MM.1S (cell line): ENCODE results near the gene DAAM1.

Source experiments
- DNase-seq: peaks from one replicate; pipeline ENCODE4 v3.0.0-alpha.2; 2015
- H2AFZ ChIP-seq: fragments of 300-600 bp; sonication (generic); 2 replicates; pipeline ENCODE4 v1.6.0; 2016; ENCODE audit warnings: antibody characterized with exemption, low read length
- H3F3A ChIP-seq: fragments of 300-600 bp; sonication (generic); 2 replicates; pipeline ENCODE4 v1.6.1; 2016; ENCODE audit warnings: mild to moderate bottlenecking, antibody characterized with exemption, low read length, moderate library complexity, mixed read lengths; ENCODE audit not compliant: insufficient read depth
- H3K27ac ChIP-seq: fragments of 300-600 bp; sonication (generic); 2 replicates; pipeline ENCODE4 v1.5.1; 2016; ENCODE audit warnings: mild to moderate bottlenecking, low read length
- H3K27me3 ChIP-seq: fragments of 300-600 bp; sonication (generic); replicated peaks from 2 replicates; pipeline ENCODE4 v1.6.0; 2016; ENCODE audit warnings: low read length; ENCODE audit not compliant: insufficient read depth
- H3K36me3 ChIP-seq: fragments of 300-600 bp; sonication (generic); replicated peaks from 2 replicates; pipeline ENCODE4 v1.6.1; 2016; ENCODE audit warnings: mild to moderate bottlenecking, low read length, mixed read lengths; ENCODE audit not compliant: insufficient read depth
- H3K4me1 ChIP-seq: fragments of 300-600 bp; sonication (generic); 2 replicates; pipeline ENCODE4 v1.6.1; 2016; ENCODE audit warnings: low read length, mixed read lengths
- H3K4me2 ChIP-seq: fragments of 300-600 bp; sonication (generic); 2 replicates; pipeline ENCODE4 v1.6.0; 2016; ENCODE audit warnings: low read depth, low read length
- H3K4me3 ChIP-seq: fragments of 300-600 bp; sonication (generic); 2 replicates; pipeline ENCODE4 v1.5.1; 2016; ENCODE audit warnings: low read length, mixed read lengths
- H3K79me2 ChIP-seq: fragments of 300-600 bp; sonication (generic); 2 replicates; pipeline ENCODE4 v1.6.1; 2016; ENCODE audit warnings: mixed run types, low read length, mixed read lengths
- H3K9ac ChIP-seq: fragments of 300-600 bp; sonication (generic); 2 replicates; pipeline ENCODE4 v1.6.1; 2016; ENCODE audit warnings: low read length, mixed read lengths
- H3K9me2 ChIP-seq: fragments of 300-600 bp; sonication (generic); replicated peaks from 2 replicates; pipeline ENCODE4 v1.6.1; 2016; ENCODE audit warnings: mild to moderate bottlenecking, low read length, mixed read lengths; ENCODE audit not compliant: insufficient read depth
- H3K9me3 ChIP-seq: fragments of 300-600 bp; sonication (generic); replicated peaks from 2 replicates; pipeline ENCODE4 v1.6.1; 2016; ENCODE audit warnings: mild to moderate bottlenecking, low read length, mixed read lengths; ENCODE audit not compliant: insufficient read depth
- H4K20me1 ChIP-seq: fragments of 300-600 bp; sonication (generic); 2 replicates; pipeline ENCODE4 v1.6.1; 2016; ENCODE audit warnings: mild to moderate bottlenecking, low read length, moderate library complexity, mixed read lengths; ENCODE audit not compliant: insufficient read depth
- EZH2 ChIP-seq: fragments of 300-600 bp; sonication (generic); optimal IDR thresholded peaks from 2 replicates; pipeline ENCODE3; 2017; ENCODE audit warnings: low read depth, mild to moderate bottlenecking, antibody characterized with exemption, low read length, mixed read lengths
- EZH2phosphoT487 ChIP-seq: fragments of 300-600 bp; sonication (generic); IDR thresholded peaks from 2 replicates; pipeline ENCODE4 v1.6.1; 2018; ENCODE audit warnings: antibody characterized with exemption, low read length
- TF ChIP-seq, protein P1 (sequence below): fragments of 300-600 bp; sonication (generic); IDR thresholded peaks from 2 replicates; pipeline ENCODE4 v1.5.1; 2016; ENCODE audit warnings: antibody characterized with exemption, low read length, mixed read lengths

The DAAM1 gene

DNA sequence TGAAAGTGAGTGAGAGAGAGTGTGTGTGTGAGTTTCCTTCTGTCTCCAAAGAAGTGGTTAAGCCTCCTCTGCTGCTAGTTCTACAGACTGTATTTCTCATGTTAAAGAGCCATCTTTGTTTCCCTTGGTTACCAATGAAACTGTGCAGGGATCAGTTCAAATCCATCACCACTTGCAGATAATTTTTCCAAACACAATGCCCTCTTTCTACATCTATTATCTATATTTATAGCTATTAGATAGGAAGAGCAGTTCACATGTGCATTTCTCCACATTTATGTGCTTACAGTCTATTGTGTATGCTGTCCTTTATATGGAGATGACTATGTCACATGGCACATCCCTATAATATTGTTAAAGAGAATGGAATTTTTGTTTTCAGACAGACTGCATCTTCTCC, 2.2 kb upstream of the DAAM1 start:
- Histone ChIP-seq H3K27ac (no peak overlapping the region), H3K36me3 (no peaks in the 10 kb centered on the region), H2AFZ (no peak overlapping the region), H4K20me1 (no peaks in the 10 kb centered on the region), H3K4me2 (no peak overlapping the region), H3K9ac (no peak overlapping the region), H3K9me3 (no peaks in the 10 kb centered on the region), H3K4me3 (no peak overlapping the region), H3K27me3 (no peaks in the 10 kb centered on the region), H3K79me2 (peaks cover 7% of the 10 kb centered on the region; the same call in 1 of the 2 replicates), H3F3A (0 out of 2 replicates have a peak, but pooled peaks cover 3% of the 10 kb centered on the region), H3K4me1 (peaks cover 7% of the 10 kb centered on the region; the same call in 1 of the 2 replicates), H3K9me2 (no peaks in the 10 kb centered on the region)
- no peak for DNase-seq
- TF ChIP-seq EZH2: no peak

DNA sequence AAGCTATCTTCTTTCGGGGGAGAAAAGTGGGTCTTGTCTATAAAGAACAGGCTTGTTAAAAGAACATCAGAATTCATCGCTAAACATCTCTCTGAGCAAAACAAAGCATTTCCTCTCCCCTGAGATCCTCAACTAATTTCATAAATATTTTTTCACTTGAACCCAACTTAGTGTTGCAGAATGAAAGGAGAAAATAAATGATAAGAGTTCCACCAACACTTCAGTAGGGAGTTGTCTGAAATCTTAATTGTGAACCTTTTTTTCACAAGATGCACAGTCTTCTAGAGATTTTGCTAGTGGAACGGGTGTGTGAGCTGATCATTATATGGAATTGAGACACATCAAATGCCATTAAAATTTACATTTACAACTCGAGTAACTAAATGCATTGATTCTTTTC, 1.3 kb upstream of the DAAM1 start:
- peaks cover 7% of the 10 kb centered on the region; the same call in 1 of the 2 replicates for H3K4me1 ChIP-seq
- no peaks in the 10 kb centered on the region for H3K27me3 ChIP-seq
- peak overlapping the region; percentile 61; the same call in 1 of the 2 replicates for H3K4me3 ChIP-seq
- H3K4me2 ChIP-seq: peak overlapping the region; percentile 58; the same call in 1 of the 2 replicates
- H3K9ac ChIP-seq: no peak overlapping the region
- TF ChIP-seq EZH2phosphoT487 (no peak), EZH2 (no peak)
- TF ChIP-seq, protein P1, sequence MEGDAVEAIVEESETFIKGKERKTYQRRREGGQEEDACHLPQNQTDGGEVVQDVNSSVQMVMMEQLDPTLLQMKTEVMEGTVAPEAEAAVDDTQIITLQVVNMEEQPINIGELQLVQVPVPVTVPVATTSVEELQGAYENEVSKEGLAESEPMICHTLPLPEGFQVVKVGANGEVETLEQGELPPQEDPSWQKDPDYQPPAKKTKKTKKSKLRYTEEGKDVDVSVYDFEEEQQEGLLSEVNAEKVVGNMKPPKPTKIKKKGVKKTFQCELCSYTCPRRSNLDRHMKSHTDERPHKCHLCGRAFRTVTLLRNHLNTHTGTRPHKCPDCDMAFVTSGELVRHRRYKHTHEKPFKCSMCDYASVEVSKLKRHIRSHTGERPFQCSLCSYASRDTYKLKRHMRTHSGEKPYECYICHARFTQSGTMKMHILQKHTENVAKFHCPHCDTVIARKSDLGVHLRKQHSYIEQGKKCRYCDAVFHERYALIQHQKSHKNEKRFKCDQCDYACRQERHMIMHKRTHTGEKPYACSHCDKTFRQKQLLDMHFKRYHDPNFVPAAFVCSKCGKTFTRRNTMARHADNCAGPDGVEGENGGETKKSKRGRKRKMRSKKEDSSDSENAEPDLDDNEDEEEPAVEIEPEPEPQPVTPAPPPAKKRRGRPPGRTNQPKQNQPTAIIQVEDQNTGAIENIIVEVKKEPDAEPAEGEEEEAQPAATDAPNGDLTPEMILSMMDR: no peak
- no peaks in the 10 kb centered on the region for H3K9me2 ChIP-seq
- 0 out of 2 replicates have a peak, but pooled peaks cover 3% of the 10 kb centered on the region for H3F3A ChIP-seq
- H3K79me2 ChIP-seq: peaks cover 7% of the 10 kb centered on the region; the same call in 1 of the 2 replicates
- no peaks in the 10 kb centered on the region for H3K36me3 ChIP-seq
- no peaks in the 10 kb centered on the region for H4K20me1 ChIP-seq
- no peak for DNase-seq
- no peak overlapping the region for H3K27ac ChIP-seq
- peak overlapping the region; percentile 82; the same call in 1 of the 2 replicates for H2AFZ ChIP-seq
- H3K9me3 ChIP-seq: no peaks in the 10 kb centered on the region

DNA sequence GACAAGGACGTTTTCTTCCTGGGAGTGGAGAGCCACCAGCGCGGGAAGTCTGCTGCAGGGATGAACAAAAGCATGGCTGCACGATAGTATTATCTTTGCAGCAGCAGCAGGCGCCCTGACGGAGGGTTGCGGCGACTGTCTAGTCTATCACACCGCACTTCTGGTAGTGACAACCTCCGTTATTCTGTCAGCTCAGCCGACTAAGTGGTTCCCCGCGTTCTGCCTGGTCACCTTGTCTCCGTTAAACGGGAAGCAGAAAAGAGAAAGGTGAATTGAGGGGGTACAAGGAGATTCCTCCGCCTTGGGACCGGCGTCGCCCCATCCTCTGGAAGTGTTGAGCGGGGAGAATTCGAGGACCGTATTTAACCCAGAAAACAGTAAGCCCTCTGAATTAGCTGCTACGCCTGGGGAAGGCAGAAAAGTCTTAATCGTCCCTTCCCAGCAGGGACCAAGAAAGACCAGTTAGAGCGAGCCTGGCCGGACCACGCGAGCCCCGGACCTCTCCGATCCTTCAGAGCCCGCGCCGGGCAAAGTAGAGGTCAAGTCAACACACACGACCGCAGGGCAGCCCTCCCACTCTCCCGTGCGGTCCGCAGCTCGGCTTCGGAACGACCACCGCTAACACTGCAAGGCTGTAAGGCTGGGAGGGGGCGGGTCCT, 536 bp upstream of the DAAM1 start:
- TF ChIP-seq, protein P1: no peak
- no peak for TF ChIP-seq EZH2
- no peak for TF ChIP-seq EZH2phosphoT487
- H3K36me3 ChIP-seq: no peaks in the 10 kb centered on the region
- no peaks in the 10 kb centered on the region for H3K9me2 ChIP-seq
- H4K20me1 ChIP-seq: no peaks in the 10 kb centered on the region
- peak overlapping the region; percentile 82 for H2AFZ ChIP-seq
- H3K27ac ChIP-seq: no peak overlapping the region
- no peaks in the 10 kb centered on the region for H3K9me3 ChIP-seq
- 0 out of 2 replicates have a peak, but pooled peaks cover 3% of the 10 kb centered on the region for H3F3A ChIP-seq
- peak overlapping the region; percentile 21; the same call in 1 of the 2 replicates for H3K9ac ChIP-seq
- no peaks in the 10 kb centered on the region for H3K27me3 ChIP-seq
- DNase-seq: peak; percentile 25
- peak overlapping the region; percentile 58 for H3K4me2 ChIP-seq
- H3K79me2 ChIP-seq: peaks cover 7% of the 10 kb centered on the region; the same call in 1 of the 2 replicates
- peak overlapping the region; percentile 61 for H3K4me3 ChIP-seq
- H3K4me1 ChIP-seq: peaks cover 7% of the 10 kb centered on the region; the same call in 1 of the 2 replicates
